ENCODE data around the gene SPAG5. TPM values are rescaled to one million over a fixed set of nuclear protein-coding genes. Genes with fewer than 3 reads are reported as not detected.

The SPAG5 gene
- total RNA-seq, 3 donors from 2014 or later (not counting 1 experiment from before 2014, with no cell fraction given) = 18.0 to 19.6 (median 19.3) TPM

GRCh38 chr17:28554565-28554964 is 44.3 kb downstream of the SPAG5 start:
- DNase-seq = peak in 1 of 2 donors; percentile 27
- Mint-ChIP-seq H3K36me3 (peaks cover 17% of the 10 kb centered on the region), H3K9me3 (no peaks in the 10 kb centered on the region), H3K27ac (no peak overlapping the region), H3K27me3 (ENCODE audit: low read depth in 2 of 2) (no peaks in the 10 kb centered on the region), H3K4me1 (peaks cover 27 to 40% of the 10 kb centered on the region in 2 donors), H3K4me3 (no peak overlapping the region)
- H3K4me3 ChIP-seq (ENCODE audit: low read length) = no peak overlapping the region
- H3K36me3 ChIP-seq (ENCODE audit: control insufficient read depth, insufficient read depth, low read length) = peaks cover 57% of the 10 kb centered on the region
- H3K4me1 ChIP-seq (ENCODE audit: control insufficient read depth, insufficient read depth, low read length) = peaks cover 30% of the 10 kb centered on the region
- WGBS (ENCODE audit: insufficient coverage) = 96% methylated on average over 6 of the region's 6 CpGs
- no peaks in the 10 kb centered on the region for H3K9me3 ChIP-seq (ENCODE audit: control insufficient read depth, insufficient read depth, low read length)
- intact Hi-C loops (cut with micrococcal nuclease) = no loop called here
- no peaks in the 10 kb centered on the region for H3K27me3 ChIP-seq (ENCODE audit: control insufficient read depth, insufficient read depth, low read length)
- no peak for ATAC-seq
- no peak overlapping the region for H3K27ac ChIP-seq (ENCODE audit: low read length)
- no peak for TF ChIP-seq CTCF (IDR thresholded peaks at IDR 0.05)

GRCh38 chr17:28553000-28553505 is 45.8 kb downstream of the SPAG5 start:
- peak overlapping the region; percentile 21 for H3K4me3 ChIP-seq (ENCODE audit: low read length)
- Mint-ChIP-seq H3K4me3 (peak overlapping the region; percentile 91), H3K4me1 (peaks cover 40 to 55% of the 10 kb centered on the region in 2 donors), H3K27me3 (ENCODE audit: low read depth in 2 of 2) (no peaks in the 10 kb centered on the region), H3K27ac (peak overlapping the region; percentile 83 to 93), H3K36me3 (peaks cover 17% of the 10 kb centered on the region), H3K9me3 (no peaks in the 10 kb centered on the region)
- intact Hi-C loops (cut with micrococcal nuclease) = no loop called here
- peaks cover 49% of the 10 kb centered on the region for H3K36me3 ChIP-seq (ENCODE audit: control insufficient read depth, insufficient read depth, low read length)
- H3K27ac ChIP-seq (ENCODE audit: low read length) = no peak overlapping the region
- H3K4me1 ChIP-seq (ENCODE audit: control insufficient read depth, insufficient read depth, low read length) = peaks cover 45% of the 10 kb centered on the region
- ATAC-seq (no peak), DNase-seq (no peak)
- TF ChIP-seq CTCF (IDR thresholded peaks at IDR 0.05) = no peak
- no peaks in the 10 kb centered on the region for H3K9me3 ChIP-seq (ENCODE audit: control insufficient read depth, insufficient read depth, low read length)
- H3K27me3 ChIP-seq (ENCODE audit: control insufficient read depth, insufficient read depth, low read length) = no peaks in the 10 kb centered on the region
- 97% methylated on average over 5 of the region's 5 CpGs for WGBS (ENCODE audit: insufficient coverage)

- ATAC-seq (peak; percentile 71 to 86 (median 79)), DNase-seq (peak; percentile 80 to 89)
- 2% methylated on average over 61 of the region's 67 CpGs for WGBS (ENCODE audit: insufficient coverage)
- H3K27me3 ChIP-seq (ENCODE audit: control insufficient read depth, insufficient read depth, low read length) = no peaks in the 10 kb centered on the region
- H3K27ac ChIP-seq (ENCODE audit: low read length) = no peak within 1 kb of the TSS
- peak within 1 kb of the TSS; percentile 87 to 93 for H3K27ac Mint-ChIP-seq
- peak within 1 kb of the TSS; percentile 48 for H3K4me3 ChIP-seq (ENCODE audit: low read length)
- TF ChIP-seq CTCF (IDR thresholded peaks at IDR 0.05) = no peak
- H3K4me1 Mint-ChIP-seq = peaks cover 41 to 62% of the 10 kb centered on the region in 2 donors
- peaks cover 52% of the 10 kb centered on the region for H3K4me1 ChIP-seq (ENCODE audit: control insufficient read depth, insufficient read depth, low read length)
- H3K9me3 Mint-ChIP-seq = no peaks in the 10 kb centered on the region
- no peaks in the 10 kb centered on the region for H3K27me3 Mint-ChIP-seq (ENCODE audit: low read depth in 2 of 2)
- intact Hi-C loops (cut with micrococcal nuclease) = no loop called here
- peak within 1 kb of the TSS; percentile 92 for H3K4me3 Mint-ChIP-seq
- peaks cover 11% of the 10 kb centered on the region for H3K36me3 Mint-ChIP-seq
- peaks cover 42% of the 10 kb centered on the region for H3K36me3 ChIP-seq (ENCODE audit: control insufficient read depth, insufficient read depth, low read length)
- no peaks in the 10 kb centered on the region for H3K9me3 ChIP-seq (ENCODE audit: control insufficient read depth, insufficient read depth, low read length)
Observed at GRCh38 chr17:28552176-28552999, 46.4 kb downstream of the SPAG5 start, which contains the start of gene UNC119. TSS of gene UNC119 (minus strand) at chr17:28552624. CDS start at chr17:28552557, 67 bp downstream.
